Stimulated activated naive CD8-positive, alpha-beta T cell treated with anti-CD3 and anti-CD28 coated beads, Interleukin-15, Interleukin-2, amounts not matched to agents 100 U/mL and 50 U/mL, for 24 hours (primary cell): ENCODE data around the gene CRYAB.
"Not testable (repeated sequence)": the region's sequence is repeated elsewhere in the genome, so short reads cannot be mapped to it uniquely, and the experiment has no call there.

Source experiments
- ATAC-seq: fragments of 150-1000 bp; cut with Tn5 transposase; one replicate; pipeline ENCODE4 v1.10.0; 2021
- DNase-seq: peaks from one replicate; pipeline ENCODE4 v3.0.0; 2021

Gene CRYAB

GRCh38 chr11:111908639-111909305, 2.8 kb downstream of the CRYAB start:
- ATAC-seq, result no peak
- DNase-seq, result no peak

GRCh38 chr11:111906680-111907079, 4.9 kb downstream of the CRYAB start:
- ATAC-seq, result no peak
- DNase-seq, result no peak

- no peak for ATAC-seq
- DNase-seq, result no peak
Measured at GRCh38 chr11:111905411-111905810, 6.2 kb downstream of the CRYAB start.

GRCh38 chr11:111886844-111887243, 24.7 kb downstream of the CRYAB start:
- DNase-seq, result no peak
- no peak for ATAC-seq

DNA sequence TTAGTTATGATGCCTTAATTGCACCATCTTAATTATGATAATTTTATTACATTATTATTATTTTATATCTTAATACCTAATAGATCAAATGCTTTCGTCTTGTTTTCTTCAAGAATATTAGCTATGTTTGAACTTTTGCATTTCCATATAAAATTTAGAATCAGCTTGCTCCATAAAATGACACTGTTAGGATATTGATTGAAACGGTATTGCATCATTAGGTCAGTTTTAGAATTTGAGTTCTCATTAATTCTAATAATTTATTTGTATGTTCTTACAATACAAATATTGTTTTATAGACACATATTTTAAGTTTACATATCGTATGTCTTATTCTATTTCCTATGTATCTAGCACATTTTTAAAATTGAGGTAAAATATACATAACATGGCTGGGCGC, 25.5 kb downstream of the CRYAB start:
- no peak for ATAC-seq
- DNase-seq, result no peak

- ATAC-seq, result not testable (repeated sequence)
Measured at GRCh38 chr11:111885053-111885452, 26.5 kb downstream of the CRYAB start.

GRCh38 chr11:111882202-111882601, 29.4 kb downstream of the CRYAB start:
- DNase-seq (no peak), ATAC-seq (no peak)

More at GRCh38 chr11:111885053-111885452, 26.5 kb downstream of the CRYAB start:
- DNase-seq, result not testable (repeated sequence)

DNA sequence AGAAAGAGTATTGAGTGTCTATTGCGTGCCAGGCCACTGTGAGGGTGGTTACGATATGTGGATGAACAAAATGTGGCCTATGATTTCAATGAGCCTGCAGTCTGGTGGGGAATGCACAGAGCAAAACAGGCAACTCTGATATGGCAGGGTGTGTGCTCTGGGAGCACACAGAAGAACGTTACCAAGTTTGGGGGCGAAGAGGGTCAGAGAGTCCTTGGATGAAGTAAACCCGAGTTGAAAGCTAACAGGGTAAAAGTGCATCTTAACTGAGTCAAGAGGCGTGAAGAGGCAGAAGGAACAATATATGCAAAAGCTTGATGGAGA, 32.0 kb downstream of the CRYAB start:
- DNase-seq (no peak), ATAC-seq (no peak)

DNA sequence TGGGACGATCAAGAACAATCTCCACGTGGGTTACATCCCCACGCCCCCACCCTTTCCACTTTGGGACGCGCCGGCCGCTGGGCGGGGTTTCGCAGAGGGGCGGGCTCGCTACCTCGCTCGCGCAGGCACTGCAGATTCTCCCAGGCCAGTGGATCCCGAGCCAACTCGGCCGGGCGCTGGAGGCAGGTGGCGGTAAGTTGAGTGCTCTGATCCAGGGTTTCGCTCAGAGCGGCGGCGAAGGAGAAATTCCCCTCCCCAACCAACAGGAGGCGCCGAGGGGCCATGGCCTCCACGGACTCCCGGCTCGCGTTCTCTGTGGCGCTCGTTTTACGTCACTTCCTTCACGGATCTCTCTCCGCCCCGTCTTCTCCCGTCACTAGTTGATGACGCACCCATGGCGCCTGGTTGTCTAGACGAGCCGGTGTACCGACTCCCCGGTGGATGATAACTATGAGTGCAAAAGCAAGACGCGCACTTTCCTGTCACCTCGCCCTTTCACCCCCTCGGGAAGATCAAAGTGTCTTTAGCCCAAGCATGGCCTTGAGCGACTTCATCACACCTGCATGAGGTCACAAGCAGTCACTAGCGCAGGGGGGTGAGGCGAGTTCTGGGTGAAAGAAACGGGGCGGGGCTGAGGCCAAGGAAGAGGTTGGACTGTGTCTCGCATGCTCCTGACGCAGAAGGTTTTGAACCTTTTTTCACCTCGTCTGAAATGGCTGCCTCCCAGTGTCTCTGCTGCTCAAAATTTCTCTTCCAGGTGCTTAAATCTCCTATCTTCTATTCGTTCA, 32.5 kb downstream of the CRYAB start, which contains the start of the genes CFAP68 and FDXACB1:
Gene CFAP68 (plus strand): TSS at position 693 of the 788 bp plus-strand sequence. CDS start 20 bp downstream, at position 713.
Gene FDXACB1 (minus strand): TSS at position 317 of the 788 bp plus-strand sequence. CDS start 33 bp downstream, at position 284.
- peak; percentile 93 for DNase-seq
- peak; percentile 93 for ATAC-seq

GRCh38 chr11:111878385-111878848, 33.2 kb downstream of the CRYAB start:
- DNase-seq (no peak), ATAC-seq (no peak)

- DNase-seq, result no peak
- no peak for ATAC-seq
Measured at GRCh38 chr11:111871693-111872161, 39.8 kb downstream of the CRYAB start.

DNA sequence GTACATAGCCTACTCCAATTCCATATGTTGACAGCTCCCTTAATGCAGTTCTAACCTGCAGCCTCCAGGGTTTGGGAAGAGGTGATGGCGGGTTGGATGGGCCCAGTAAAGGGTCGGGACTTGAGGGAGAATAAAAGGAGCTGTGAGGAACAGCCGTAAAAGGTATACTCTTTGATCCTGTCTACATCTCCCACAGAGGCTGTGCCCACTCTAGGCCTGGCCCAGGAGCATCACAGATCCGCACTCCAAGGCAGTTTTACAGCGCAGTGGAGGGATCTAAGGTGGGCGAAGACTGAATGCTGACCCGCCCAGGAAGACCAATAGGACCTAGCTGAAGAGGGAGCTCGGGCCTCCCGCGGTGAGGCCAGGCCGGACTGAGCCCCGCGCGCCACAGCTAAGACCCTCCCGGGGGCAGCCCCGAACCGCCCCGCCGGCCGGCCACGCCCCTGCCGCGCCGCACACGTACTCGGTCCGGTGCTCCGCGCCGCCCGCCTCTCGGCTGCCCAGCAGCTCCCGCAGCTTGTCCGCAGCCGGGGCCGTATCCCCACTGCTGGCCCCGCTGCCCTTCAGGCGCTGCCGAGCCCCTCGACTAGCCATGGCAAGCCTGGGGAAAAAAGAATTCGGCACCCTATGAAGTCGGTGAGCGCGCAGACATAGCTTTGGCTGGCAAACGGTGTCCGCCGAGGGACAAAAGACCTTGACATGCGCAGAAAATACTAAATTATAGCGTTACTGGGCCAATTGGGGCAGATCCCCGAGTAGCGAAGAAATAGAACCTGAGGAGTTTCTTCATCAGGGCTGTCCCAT, 40.5 kb downstream of the CRYAB start, which contains the start of gene ALG9:
Gene ALG9 (minus strand): TSS at position 696 of the 807 bp plus-strand sequence. CDS start 99 bp downstream, at position 597.
- ATAC-seq (peak; percentile 91), DNase-seq (peak; percentile 92)

- ATAC-seq, result peak; percentile 3
- DNase-seq, result no peak
Measured at GRCh38 chr11:111870522-111870885, 41.1 kb downstream of the CRYAB start.

DNA sequence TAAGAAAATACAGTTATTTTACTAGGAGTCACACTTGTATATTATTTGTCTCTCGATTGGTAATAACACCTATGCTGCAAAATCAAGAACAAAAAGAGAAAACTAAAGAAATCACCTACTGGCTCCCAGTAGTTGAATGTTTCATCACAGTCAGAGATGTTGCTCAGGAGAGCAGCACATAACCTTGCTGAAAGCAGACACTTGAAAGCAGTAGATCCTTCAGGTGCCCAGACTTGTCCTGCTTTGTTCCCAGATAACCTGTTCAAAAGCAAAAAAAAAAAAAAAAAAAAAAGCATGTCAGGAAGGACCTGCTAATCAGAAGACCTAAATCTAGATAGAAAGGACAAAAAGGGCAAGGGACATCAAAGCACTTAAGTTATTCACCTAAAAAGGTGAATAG, 41.5 kb downstream of the CRYAB start:
- DNase-seq (no peak), ATAC-seq (no peak)

GRCh38 chr11:111860257-111860656, 51.3 kb downstream of the CRYAB start:
- ATAC-seq, result no peak
- no peak for DNase-seq
